CD4-positive, alpha-beta T cell (primary cell): ENCODE data around the gene ARHGAP18. TPM values are rescaled to one million over a fixed set of nuclear protein-coding genes. Genes with fewer than 3 reads are reported as not detected.

ENCODE experiments used
- ATAC-seq: fragments of 200-7000 bp; cut with Tn5 transposase; one replicate; pipeline ENCODE4 v1.10.0; 2022; ENCODE audit warnings: mild to moderate bottlenecking; ENCODE audit not compliant: poor library complexity
- CTCF ChIA-PET: fragments of 350-600 bp; sonication (Branson Sonifier 250); formaldehyde crosslinking; loops from one replicate; lab custom pipeline; 2021; ENCODE audit warnings: antibody characterized with exemption, inconsistent platforms; lab: Charles Lee
- POLR2A ChIA-PET: fragments of 350-600 bp; sonication (Branson Sonifier 250); formaldehyde crosslinking; loops from one replicate; lab custom pipeline; 2021; ENCODE audit warnings: antibody characterized with exemption, inconsistent platforms; lab: Charles Lee
- DNase-seq, 14 experiments: peaks; one replicate each; pipeline ENCODE4 v3.0.0-alpha.2; 2013 to 2020; ENCODE audit warnings: mixed read lengths in 2 of 14
- H3K27ac ChIP-seq, 2 donors: one replicate each; pipeline versions ENCODE4 v1.5.1 to v1.7.0; 2013; ENCODE audit warnings: low read length in 2 of 2, low read depth in 1 of 2, mild to moderate bottlenecking in 1 of 2
- H3K27me3 ChIP-seq, 2 experiments: 1 replicate in 1 of 2; 2 replicates in 1 of 2; pipeline versions ENCODE4 v1.6.1 to v1.7.0; 2013; ENCODE audit warnings: low read length in 2 of 2, control low read depth in 1 of 2, mild to moderate bottlenecking in 1 of 2, moderate library complexity in 1 of 2; ENCODE audit not compliant: insufficient read depth in 2 of 2, control insufficient read depth in 1 of 2
- H3K36me3 ChIP-seq: one replicate; pipeline ENCODE4 v1.6.1; 2013; ENCODE audit warnings: low read length, control low read depth; ENCODE audit not compliant: insufficient read depth
- H3K4me1 ChIP-seq: one replicate; pipeline ENCODE4 v1.6.1; 2013; ENCODE audit warnings: low read length, control low read depth; ENCODE audit not compliant: insufficient read depth
- H3K4me3 ChIP-seq: one replicate; pipeline ENCODE4 v1.5.1; 2013; ENCODE audit warnings: mild to moderate bottlenecking, low read length, moderate library complexity
- H3K9me3 ChIP-seq, 2 experiments: 1 replicate in 1 of 2; 2 replicates in 1 of 2; pipeline versions ENCODE4 v1.6.1 to v1.7.0; 2013; ENCODE audit warnings: low read length in 2 of 2, mild to moderate bottlenecking in 2 of 2, control low read depth in 1 of 2, moderate library complexity in 1 of 2; ENCODE audit not compliant: control insufficient read depth in 1 of 2, insufficient read depth in 1 of 2
- H3K27ac Mint-ChIP-seq: one replicate; pipeline ENCODE4 v1.8.0; 2020; ENCODE audit warnings: mixed read lengths
- H3K27me3 Mint-ChIP-seq: one replicate; pipeline ENCODE4 v1.8.0; 2021; ENCODE audit warnings: mixed read lengths
- H3K36me3 Mint-ChIP-seq: one replicate; pipeline ENCODE4 v1.8.0; 2021; ENCODE audit warnings: low read depth, mixed read lengths
- H3K4me1 Mint-ChIP-seq: one replicate; pipeline ENCODE4 v1.8.0; 2021; ENCODE audit warnings: low read depth, mixed read lengths
- H3K4me3 Mint-ChIP-seq: one replicate; pipeline ENCODE4 v1.8.0; 2020; ENCODE audit warnings: mild to moderate bottlenecking, mixed read lengths
- H3K9me3 Mint-ChIP-seq: one replicate; pipeline ENCODE4 v1.8.0; 2020; ENCODE audit warnings: mixed read lengths
- CTCF ChIP-seq: fragments of 200-600 bp; IDR thresholded peaks from one replicate; pipeline ENCODE4 v1.8.0; 2022; ENCODE audit warnings: antibody characterized with exemption, mild to moderate bottlenecking
- intact Hi-C, 2 experiments: fragments of 100-400 bp; cut with DNase I in 1 of 2; cut with micrococcal nuclease in 1 of 2; formaldehyde crosslinking; loops; one replicate each; pipeline versions ENCODE4 v1.15.1 to v1.9.0; 2023 to 2025; cut with DNase I, micrococcal nuclease
- total RNA-seq, 174 experiments: library from RNA in 2 of 174; stranded (reverse) in 2 of 174; gene quantifications; one replicate each; pipeline ENCODE4 v1.2.3 and lab custom pipeline; 2021 to 2026

The ARHGAP18 gene
- total RNA-seq, 2 experiments from 2014 or later = 0.71 to 1.3 TPM

- peak overlapping the region; percentile 86 for H3K4me3 Mint-ChIP-seq
- intact Hi-C loops = loop anchor here in 1 of 2 experiments (1.0 to 5.0 kb wide), 4 partner anchors 19 to 252 kb away; no protein-coding TSS in a partner anchor
- no peak for TF ChIP-seq CTCF
- H3K36me3 ChIP-seq = no peaks in the 10 kb centered on the region
- POLR2A ChIA-PET = interaction anchor here (0.7 to 2.4 kb wide), 17 partner anchors 9 to 383 kb away, joined by 3 to 24 read pairs (median 5); partner anchors contain the start of genes ARHGAP18 and L3MBTL3
- CTCF ChIA-PET = interaction anchor here (0.8 to 1.9 kb wide), 3 partner anchors 13 to 151 kb away, joined by 3 to 6 read pairs (median 3); no protein-coding TSS in a partner anchor
- no peaks in the 10 kb centered on the region for H3K36me3 Mint-ChIP-seq
- H3K27ac Mint-ChIP-seq = peak overlapping the region; percentile 88
- peaks cover 28% of the 10 kb centered on the region for H3K4me1 ChIP-seq
- ATAC-seq (peak; percentile 73), DNase-seq (peak in 4 of 14 experiments; percentile 31 to 89 (median 72))
- no peaks in the 10 kb centered on the region for H3K9me3 Mint-ChIP-seq
- peak overlapping the region; percentile 12 for H3K4me3 ChIP-seq
- peak overlapping the region; percentile 61 to 72 for H3K27ac ChIP-seq
- H3K27me3 Mint-ChIP-seq = no peaks in the 10 kb centered on the region
- no peaks in the 10 kb centered on the region for H3K27me3 ChIP-seq
- H3K4me1 Mint-ChIP-seq = peaks cover 55% of the 10 kb centered on the region
- no peaks in the 10 kb centered on the region for H3K9me3 ChIP-seq
Measured at GRCh38 chr6:129749749-129750120, 39.8 kb upstream of the ARHGAP18 start.

GRCh38 chr6:129748901-129749748, 39.1 kb upstream of the ARHGAP18 start:
- Mint-ChIP-seq H3K4me3 (peak overlapping the region; percentile 86), H3K4me1 (peaks cover 55% of the 10 kb centered on the region), H3K36me3 (no peaks in the 10 kb centered on the region), H3K9me3 (no peaks in the 10 kb centered on the region), H3K27ac (peak overlapping the region; percentile 88), H3K27me3 (no peaks in the 10 kb centered on the region)
- Histone ChIP-seq H3K4me1 (peaks cover 28% of the 10 kb centered on the region), H3K9me3 (no peaks in the 10 kb centered on the region), H3K36me3 (no peaks in the 10 kb centered on the region), H3K4me3 (peak overlapping the region; percentile 12), H3K27me3 (no peaks in the 10 kb centered on the region), H3K27ac (peak overlapping the region; percentile 61 to 72)
- POLR2A ChIA-PET = interaction anchor here (0.7 to 2.4 kb wide), 16 partner anchors 8 to 383 kb away, joined by 3 to 24 read pairs (median 6); partner anchors contain the start of genes ARHGAP18 and L3MBTL3
- CTCF ChIA-PET = interaction anchor here (0.8 to 1.9 kb wide), 2 partner anchors 12 to 151 kb away, joined by 3 to 6 read pairs; no protein-coding TSS in a partner anchor
- DNase-seq (peak in 2 of 14 experiments; percentile 19 to 33), ATAC-seq (no peak)
- TF ChIP-seq CTCF = no peak
- intact Hi-C loops = loop anchor here in 1 of 2 experiments (1.0 to 5.0 kb wide), 4 partner anchors 19 to 252 kb away; no protein-coding TSS in a partner anchor

- no peak for TF ChIP-seq CTCF
- peak overlapping the region; percentile 12 for H3K4me3 ChIP-seq
- H3K4me3 Mint-ChIP-seq = peak overlapping the region; percentile 86
- no peaks in the 10 kb centered on the region for H3K36me3 ChIP-seq
- H3K27me3 Mint-ChIP-seq = no peaks in the 10 kb centered on the region
- peak; percentile 13 to 87 (median 30) for DNase-seq
- H3K9me3 Mint-ChIP-seq = no peaks in the 10 kb centered on the region
- CTCF ChIA-PET = interaction anchor here (0.7 kb wide), 1 partner anchor 632 kb away, joined by 4 read pairs; no protein-coding TSS in a partner anchor
- POLR2A ChIA-PET = interaction anchor here (0.7 to 2.4 kb wide), 11 partner anchors 9 to 271 kb away, joined by 3 to 24 read pairs (median 5); partner anchors contain the start of genes ARHGAP18 and L3MBTL3
- intact Hi-C loops = loop anchor here in 1 of 2 experiments (2.0 to 5.0 kb wide), 2 partner anchors 76 to 251 kb away; no protein-coding TSS in a partner anchor
- H3K27me3 ChIP-seq = no peaks in the 10 kb centered on the region
- no peaks in the 10 kb centered on the region for H3K9me3 ChIP-seq
- peaks cover 61% of the 10 kb centered on the region for H3K4me1 Mint-ChIP-seq
- peak; percentile 80 for ATAC-seq
- peak overlapping the region; percentile 61 to 72 for H3K27ac ChIP-seq
- H3K27ac Mint-ChIP-seq = peak overlapping the region; percentile 88
- H3K4me1 ChIP-seq = peaks cover 28% of the 10 kb centered on the region
- no peaks in the 10 kb centered on the region for H3K36me3 Mint-ChIP-seq
Measured at GRCh38 chr6:129748212-129748900, 38.4 kb upstream of the ARHGAP18 start.
